Epithelial cell of proximal tubule (primary cell): Measurements from ENCODE around the gene CBX4. TPM values are rescaled to one million over a fixed set of nuclear protein-coding genes. Genes with fewer than 3 reads are reported as not detected.
A peak's percentile ranks its signal among the peaks of the same experiment; 100 is the strongest.

Experiments used
- DNase-seq: peaks from one replicate; pipeline ENCODE4 v3.0.0-alpha.2; 2011; ENCODE audit warnings: low read depth
- H3K4me3 ChIP-seq: 2 replicates; pipeline ENCODE4 v1.5.1; 2011; ENCODE audit warnings: low read depth, mild to moderate bottlenecking, low read length
- CTCF ChIP-seq: conservative IDR thresholded peaks from 2 replicates; pipeline ENCODE4 v1.5.1; 2012; ENCODE audit warnings: low read depth, mild to moderate bottlenecking, low read length
- total RNA-seq: library from RNA; depleted of rRNA; stranded (reverse); fragments of >200 nt; gene quantifications from 2 replicates; pipeline ENCODE4 v1.2.3, GENCODE V29; 2015

Gene CBX4
- total RNA-seq, 1 donor from 2014 or later: 4.8 TPM

- H3K4me3 ChIP-seq: no peak overlapping the region
- no peak for TF ChIP-seq CTCF
- DNase-seq: no peak
Measured at GRCh38 chr17:79804856-79805696, 34.2 kb downstream of the CBX4 start.

- peak overlapping the region; percentile 26 for H3K4me3 ChIP-seq
- DNase-seq: no peak
- TF ChIP-seq CTCF: no peak
Measured at GRCh38 chr17:79803997-79804855, 35.0 kb downstream of the CBX4 start.

- no peak overlapping the region for H3K4me3 ChIP-seq
- no peak for TF ChIP-seq CTCF
- no peak for DNase-seq
Measured at GRCh38 chr17:79803421-79803996, 35.7 kb downstream of the CBX4 start.

- no peak for DNase-seq
- H3K4me3 ChIP-seq: no peak overlapping the region
- no peak for TF ChIP-seq CTCF
Measured at GRCh38 chr17:79802736-79803420, 36.4 kb downstream of the CBX4 start.

GRCh38 chr17:79802039-79802735 is 37.1 kb downstream of the CBX4 start:
- no peak for DNase-seq
- no peak overlapping the region for H3K4me3 ChIP-seq
- no peak for TF ChIP-seq CTCF
